IPS DF 6.9 (cell line): ENCODE data around the gene CLMN.

Source experiments
- DNase-seq: peaks from one replicate; pipeline ENCODE4 v3.0.0-alpha.2; 2013; ENCODE audit warnings: low read depth, low spot score
- H3K27ac ChIP-seq: one replicate; pipeline ENCODE4 v1.5.1; 2013; ENCODE audit warnings: low read length, control low read depth
- H3K27me3 ChIP-seq: 2 replicates; pipeline ENCODE4 v1.6.1; 2013; ENCODE audit warnings: mild to moderate bottlenecking, low read length; ENCODE audit not compliant: control insufficient read depth, insufficient read depth
- H3K36me3 ChIP-seq: 2 replicates; pipeline ENCODE4 v1.6.1; 2013; ENCODE audit warnings: low read length; ENCODE audit not compliant: control insufficient read depth, insufficient read depth
- H3K4me1 ChIP-seq: 2 replicates; pipeline ENCODE4 v1.6.1; 2013; ENCODE audit warnings: low read length; ENCODE audit not compliant: control insufficient read depth, insufficient read depth
- H3K4me3 ChIP-seq: 2 replicates; pipeline ENCODE4 v1.5.1; 2013; ENCODE audit warnings: mild to moderate bottlenecking, low read length
- H3K9me3 ChIP-seq: 2 replicates; pipeline ENCODE4 v1.6.1; 2013; ENCODE audit warnings: low read length, inconsistent platforms; ENCODE audit not compliant: control insufficient read depth, insufficient read depth
- WGBS: extraction: QIAGEN DNeasy Blood & Tissue Kit; methylation state at CpG from one replicate; pipeline ENCODE4 v1.1.7; 2013; ENCODE audit warnings: mixed read lengths, missing lambda C conversion rate; ENCODE audit not compliant: insufficient read length, insufficient coverage; 5-methylcytosine and 5-hydroxymethylcytosine counted together

Gene CLMN

GRCh38 chr14:95220663-95221231 lies 99.0 kb downstream of the CLMN start:
- H3K27ac ChIP-seq: no peak overlapping the region
- no peak for DNase-seq
- no peak overlapping the region for H3K4me3 ChIP-seq
- peaks cover 10% of the 10 kb centered on the region for H3K4me1 ChIP-seq
- H3K27me3 ChIP-seq: no peaks in the 10 kb centered on the region
- no peaks in the 10 kb centered on the region for H3K9me3 ChIP-seq
- H3K36me3 ChIP-seq: no peaks in the 10 kb centered on the region
- WGBS: no CpG with 5 or more reads among the region's 11 CpGs

- Histone ChIP-seq H3K36me3 (no peaks in the 10 kb centered on the region), H3K4me1 (peaks cover 10% of the 10 kb centered on the region), H3K27me3 (no peaks in the 10 kb centered on the region), H3K9me3 (no peaks in the 10 kb centered on the region), H3K27ac (no peak overlapping the region), H3K4me3 (no peak overlapping the region)
- no CpG with 5 or more reads among the region's 8 CpGs for WGBS
- no peak for DNase-seq
Measured at GRCh38 chr14:95218472-95219193, 101.1 kb downstream of the CLMN start.

DNA sequence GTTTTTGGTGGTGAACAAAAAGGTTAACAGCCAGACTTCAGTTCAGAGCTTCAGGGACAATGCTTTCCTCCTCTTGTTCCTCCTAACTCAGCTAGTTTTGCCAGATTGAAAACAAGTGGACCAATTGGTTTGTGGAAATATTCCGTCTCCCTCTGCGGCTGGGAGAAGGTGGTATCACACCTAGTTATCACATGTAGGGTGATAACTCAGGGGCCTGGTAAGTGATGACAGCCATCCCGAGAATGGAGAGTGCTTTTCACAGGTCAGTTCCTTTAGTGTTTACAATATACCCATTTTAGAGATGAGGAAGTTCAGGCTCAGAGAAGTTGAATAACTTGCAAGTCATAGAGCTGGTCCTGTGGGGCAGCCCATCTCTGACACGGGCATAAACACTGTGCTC lies 101.7 kb downstream of the CLMN start:
- Histone ChIP-seq H3K4me3 (no peak overlapping the region), H3K27me3 (no peaks in the 10 kb centered on the region), H3K36me3 (no peaks in the 10 kb centered on the region), H3K4me1 (peaks cover 10% of the 10 kb centered on the region), H3K27ac (no peak overlapping the region), H3K9me3 (no peaks in the 10 kb centered on the region)
- DNase-seq: no peak
- WGBS: no CpG with 5 or more reads among the region's 4 CpGs

DNA sequence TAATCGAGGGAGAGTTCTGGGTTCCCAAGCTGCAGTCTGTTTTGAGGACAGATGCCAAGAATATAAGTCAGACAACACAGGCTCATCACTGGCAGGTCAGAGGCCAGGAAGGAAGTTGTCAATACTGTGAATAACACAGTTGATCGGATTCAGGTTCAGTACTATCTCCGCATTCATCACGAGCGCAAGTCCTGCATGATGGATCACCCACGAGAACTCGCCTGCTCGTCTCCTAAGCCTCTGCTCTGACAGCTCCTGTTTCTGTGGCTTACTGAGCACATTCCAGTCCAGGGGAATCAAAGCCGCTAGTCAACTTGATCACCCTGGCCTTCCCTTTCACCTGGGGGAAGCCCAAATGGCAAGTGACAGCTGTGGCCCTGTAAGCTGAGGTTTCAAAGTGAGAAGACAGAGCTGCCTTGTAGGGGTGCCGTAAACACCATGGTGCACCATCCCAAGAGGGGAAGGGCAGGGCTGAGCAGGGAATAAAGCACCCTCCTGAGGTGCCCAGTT lies 102.3 kb downstream of the CLMN start:
- Histone ChIP-seq H3K4me1 (peaks cover 10% of the 10 kb centered on the region), H3K27me3 (no peaks in the 10 kb centered on the region), H3K27ac (no peak overlapping the region), H3K9me3 (no peaks in the 10 kb centered on the region), H3K36me3 (no peaks in the 10 kb centered on the region), H3K4me3 (no peak overlapping the region)
- DNase-seq: no peak
- WGBS: no CpG with 5 or more reads among the region's 10 CpGs

GRCh38 chr14:95216008-95216407 lies 103.7 kb downstream of the CLMN start:
- H3K27me3 ChIP-seq: no peaks in the 10 kb centered on the region
- H3K4me3 ChIP-seq: no peak overlapping the region
- H3K4me1 ChIP-seq: peaks cover 10% of the 10 kb centered on the region
- WGBS: no CpG with 5 or more reads among the region's 8 CpGs
- H3K27ac ChIP-seq: no peak overlapping the region
- DNase-seq: no peak
- no peaks in the 10 kb centered on the region for H3K36me3 ChIP-seq
- H3K9me3 ChIP-seq: no peaks in the 10 kb centered on the region

GRCh38 chr14:95215094-95215725 lies 104.5 kb downstream of the CLMN start:
- DNase-seq: no peak
- H3K4me1 ChIP-seq: peaks cover 8% of the 10 kb centered on the region
- H3K36me3 ChIP-seq: no peaks in the 10 kb centered on the region
- no peak overlapping the region for H3K27ac ChIP-seq
- no peak overlapping the region for H3K4me3 ChIP-seq
- H3K9me3 ChIP-seq: no peaks in the 10 kb centered on the region
- no peaks in the 10 kb centered on the region for H3K27me3 ChIP-seq
- no CpG with 5 or more reads among the region's 3 CpGs for WGBS

GRCh38 chr14:95213774-95214173 lies 105.9 kb downstream of the CLMN start:
- WGBS: no CpG with 5 or more reads among the region's 3 CpGs
- Histone ChIP-seq H3K4me3 (no peak overlapping the region), H3K4me1 (peaks cover 6% of the 10 kb centered on the region), H3K36me3 (no peaks in the 10 kb centered on the region), H3K27me3 (no peaks in the 10 kb centered on the region), H3K27ac (no peak overlapping the region), H3K9me3 (no peaks in the 10 kb centered on the region)
- DNase-seq: no peak

DNA sequence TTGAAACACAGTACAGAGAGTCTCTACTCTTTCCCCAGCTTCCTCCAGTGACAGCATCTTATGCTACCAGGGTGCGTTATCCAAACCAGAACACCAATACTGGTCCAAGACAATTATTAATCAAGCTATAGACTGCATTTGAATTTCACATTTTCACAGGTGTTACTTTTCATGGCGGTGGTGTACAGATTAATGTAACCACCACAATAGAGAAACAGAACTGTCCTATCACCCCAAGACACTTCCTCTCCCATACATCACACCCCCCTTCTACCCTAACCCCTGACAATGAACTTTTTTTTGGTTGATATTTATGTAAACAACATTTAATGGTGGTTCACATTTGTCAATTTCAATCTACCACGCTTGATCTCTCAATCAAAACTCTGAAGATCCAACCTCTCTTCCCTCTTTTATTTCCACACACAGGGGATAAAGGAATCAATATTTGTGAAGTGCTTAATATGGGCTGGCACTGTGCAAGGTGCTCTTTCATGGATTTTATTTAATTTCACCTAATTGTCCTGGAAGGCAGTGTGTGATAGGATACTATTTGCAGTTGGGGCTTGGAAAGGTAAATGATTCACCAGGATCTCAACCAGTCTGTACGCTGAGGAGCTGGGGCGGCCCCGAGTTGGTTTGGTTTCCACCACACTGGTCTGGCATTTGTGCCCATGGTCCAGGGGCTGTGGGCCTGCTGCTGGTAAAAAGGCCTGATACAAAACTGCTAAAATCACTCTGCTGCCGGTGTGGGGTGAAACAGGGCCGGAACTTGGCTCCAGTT lies 107.8 kb downstream of the CLMN start:
- H3K4me3 ChIP-seq: no peak overlapping the region; the same call in 1 of the 2 replicates
- no peaks in the 10 kb centered on the region for H3K36me3 ChIP-seq
- WGBS: no CpG with 5 or more reads among the region's 8 CpGs
- H3K9me3 ChIP-seq: no peaks in the 10 kb centered on the region
- H3K27me3 ChIP-seq: no peaks in the 10 kb centered on the region
- no peak for DNase-seq
- no peak overlapping the region for H3K27ac ChIP-seq
- no peaks in the 10 kb centered on the region for H3K4me1 ChIP-seq

DNA sequence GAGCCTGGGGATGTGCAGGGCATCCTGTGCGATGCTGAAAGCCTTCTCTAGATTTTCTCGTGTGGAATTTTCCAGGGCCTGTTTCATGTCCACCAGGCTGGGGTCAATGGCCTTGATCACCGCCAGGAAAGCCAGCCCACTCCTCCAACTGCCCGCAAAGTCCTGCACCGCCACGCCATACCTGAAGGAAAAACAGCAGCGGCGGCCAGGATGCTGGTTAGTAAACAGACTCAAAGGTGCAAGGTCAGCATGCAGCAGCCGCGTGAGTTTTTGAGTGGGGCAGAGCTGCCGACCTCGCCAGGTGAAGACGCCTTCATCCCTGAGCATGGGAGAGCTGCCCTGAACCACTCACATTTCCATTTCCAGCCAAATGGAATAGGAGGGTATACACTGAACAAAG lies 109.0 kb downstream of the CLMN start:
- no peaks in the 10 kb centered on the region for H3K36me3 ChIP-seq
- WGBS: no CpG with 5 or more reads among the region's 13 CpGs
- no peaks in the 10 kb centered on the region for H3K27me3 ChIP-seq
- H3K4me1 ChIP-seq: no peaks in the 10 kb centered on the region
- H3K9me3 ChIP-seq: no peaks in the 10 kb centered on the region
- DNase-seq: no peak
- no peak overlapping the region for H3K27ac ChIP-seq
- H3K4me3 ChIP-seq: no peak overlapping the region

GRCh38 chr14:95208598-95208997 lies 111.1 kb downstream of the CLMN start:
- Histone ChIP-seq H3K36me3 (no peaks in the 10 kb centered on the region), H3K4me1 (no peaks in the 10 kb centered on the region), H3K27ac (no peak overlapping the region), H3K4me3 (no peak overlapping the region), H3K27me3 (no peaks in the 10 kb centered on the region), H3K9me3 (no peaks in the 10 kb centered on the region)
- DNase-seq: no peak
- no CpG with 5 or more reads among the region's 6 CpGs for WGBS
